Stimulated activated CD8-positive, alpha-beta memory T cell treated with anti-CD3 and anti-CD28 coated beads, Interleukin-15, amount 100 ng/mL, for 1 hour (primary cell): ENCODE measurements around the gene C11orf21.

Experiments
- DNase-seq: peaks from one replicate; pipeline ENCODE4 v3.0.0-alpha.2; 2020; ENCODE audit warnings: low read depth

Gene C11orf21

GRCh38 chr11:2320568-2321310 lies 19.0 kb upstream of the C11orf21 start:
- no peak for DNase-seq

DNA sequence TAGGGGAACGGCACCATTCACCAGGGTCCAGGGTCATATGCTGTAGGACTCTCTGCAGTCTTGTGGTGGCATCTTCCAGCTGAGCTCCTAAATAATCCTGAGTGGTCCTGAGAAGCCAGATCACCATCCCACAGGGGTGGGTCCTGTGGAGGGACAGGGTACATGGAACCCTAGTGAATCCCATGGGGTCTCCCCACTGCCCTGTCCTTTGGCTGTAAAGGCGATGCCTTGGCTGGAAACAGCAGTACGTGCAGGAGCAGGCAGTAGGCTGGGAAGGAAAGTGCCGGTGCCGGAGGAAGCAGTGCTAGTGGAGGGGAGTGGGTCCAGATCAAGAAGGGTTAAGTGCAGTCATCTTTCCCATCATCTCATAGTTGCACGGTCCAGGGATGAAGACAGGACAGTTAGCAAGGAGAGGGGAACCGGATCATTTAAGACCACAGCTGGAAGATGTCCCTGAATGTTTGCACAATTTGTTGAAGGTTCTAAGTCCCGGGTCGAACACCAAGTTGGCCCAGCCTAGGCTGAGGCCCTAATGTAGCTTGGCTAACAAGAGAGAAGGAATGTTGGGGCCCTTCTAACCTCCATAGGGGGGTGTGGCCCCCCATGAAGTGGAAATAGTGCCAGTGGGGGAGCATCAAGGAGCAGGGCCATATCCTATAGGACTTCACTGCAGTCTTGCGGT lies 18.2 kb upstream of the C11orf21 start:
- DNase-seq: no peak

DNA sequence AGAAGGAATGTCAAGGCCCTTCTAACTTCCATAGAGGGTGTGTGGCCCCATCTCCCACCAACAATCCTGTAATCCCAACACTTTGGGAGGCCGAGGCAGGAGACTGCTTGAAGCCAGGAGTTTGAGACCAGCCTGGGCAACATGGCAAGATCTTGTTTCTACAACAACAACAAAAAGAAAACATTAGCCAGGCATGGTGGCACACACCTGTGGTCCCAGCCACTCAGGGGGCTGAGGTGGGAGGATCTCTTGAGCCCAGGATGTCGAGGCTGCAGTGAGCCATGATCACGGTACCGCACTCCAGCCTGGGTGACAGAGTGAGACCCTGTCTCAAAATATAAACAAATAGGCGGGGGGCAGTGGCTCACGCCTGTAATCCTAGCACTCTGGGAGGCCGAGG lies 17.0 kb upstream of the C11orf21 start:
- DNase-seq: no peak

- no peak for DNase-seq
Observed at GRCh38 chr11:2318123-2318522, 16.4 kb upstream of the C11orf21 start.

DNA sequence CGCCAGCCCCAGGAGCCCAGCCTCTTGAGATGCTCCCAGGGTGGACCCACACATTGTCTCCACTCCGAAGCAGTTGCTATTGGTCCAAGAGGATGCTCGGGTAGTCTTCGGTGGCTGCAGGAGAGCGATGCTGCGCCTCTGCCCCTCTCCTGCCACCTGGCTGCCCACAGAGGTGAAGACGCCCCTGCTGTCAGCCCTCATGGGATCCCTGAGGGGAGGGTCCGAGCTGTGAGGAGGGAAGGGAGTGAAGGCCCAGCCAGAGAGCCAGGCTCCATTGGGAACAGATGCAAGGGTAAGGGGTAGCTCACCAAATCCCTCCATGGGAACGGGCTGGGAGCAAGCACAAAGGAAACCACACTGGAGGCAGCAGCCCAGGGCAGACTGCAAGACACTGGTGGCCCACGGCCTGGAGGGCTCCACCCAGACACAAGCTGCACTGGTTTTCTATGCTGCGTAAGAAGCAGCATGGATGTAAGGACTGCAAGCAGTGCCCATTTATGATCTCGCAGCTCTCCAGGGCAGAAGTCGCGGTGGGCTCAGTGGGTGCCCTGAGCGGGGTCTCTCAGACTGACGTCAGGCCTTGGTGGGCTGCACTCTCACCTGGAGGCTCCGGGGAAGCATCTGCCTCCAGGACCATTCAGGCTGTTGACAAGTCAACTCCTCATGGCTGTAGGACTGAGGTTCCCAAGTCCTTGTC lies 15.8 kb upstream of the C11orf21 start:
- DNase-seq: no peak

GRCh38 chr11:2316963-2317244 lies 15.2 kb upstream of the C11orf21 start:
- no peak for DNase-seq

DNA sequence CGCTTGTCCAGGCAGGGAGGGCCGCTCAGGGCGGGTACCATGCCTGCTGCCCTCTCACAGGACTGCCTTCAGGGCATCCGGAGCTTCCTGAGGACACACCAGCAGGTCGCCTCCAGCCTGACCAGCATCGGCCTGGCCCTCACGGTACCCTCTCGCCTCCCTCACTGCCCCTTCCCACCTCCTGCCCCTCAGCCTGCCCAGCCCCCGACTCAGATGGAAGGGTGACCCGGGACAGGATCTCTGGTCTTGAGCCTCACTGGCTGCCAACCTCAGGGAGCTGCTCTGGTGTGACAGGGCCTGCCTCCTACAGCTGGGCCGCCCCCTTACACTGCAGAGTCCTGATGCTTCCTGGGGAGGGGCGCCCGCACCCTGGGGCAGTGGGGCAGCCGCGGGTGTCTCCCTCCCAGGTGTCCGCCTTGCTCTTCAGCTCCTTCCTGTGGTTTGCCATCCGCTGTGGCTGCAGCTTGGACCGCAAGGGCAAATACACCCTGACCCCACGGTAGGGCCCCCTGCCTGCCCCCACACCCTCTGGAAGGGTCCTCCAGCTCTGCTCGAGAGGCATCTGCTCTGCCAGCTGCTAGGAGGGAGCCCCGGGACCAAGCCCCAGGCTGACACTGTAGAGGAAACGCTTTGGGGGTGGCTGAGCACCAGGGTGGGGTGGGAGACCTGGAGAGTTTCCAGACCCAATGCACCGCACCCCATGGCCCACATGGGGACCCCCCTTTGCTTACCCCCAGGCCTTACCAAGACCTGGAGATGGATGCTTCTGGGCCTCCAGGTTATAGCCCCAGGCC lies 14.6 kb upstream of the C11orf21 start:
- no peak for DNase-seq

- no peak for DNase-seq
Observed at GRCh38 chr11:2315395-2316168, 13.9 kb upstream of the C11orf21 start.

- no peak for DNase-seq
Observed at GRCh38 chr11:2314525-2315394, 13.0 kb upstream of the C11orf21 start.

GRCh38 chr11:2314136-2314524 lies 12.4 kb upstream of the C11orf21 start:
- DNase-seq: no peak

GRCh38 chr11:2313051-2313951 lies 11.6 kb upstream of the C11orf21 start:
- DNase-seq: no peak

- DNase-seq: no peak
Observed at GRCh38 chr11:2312232-2313042, 10.7 kb upstream of the C11orf21 start.

DNA sequence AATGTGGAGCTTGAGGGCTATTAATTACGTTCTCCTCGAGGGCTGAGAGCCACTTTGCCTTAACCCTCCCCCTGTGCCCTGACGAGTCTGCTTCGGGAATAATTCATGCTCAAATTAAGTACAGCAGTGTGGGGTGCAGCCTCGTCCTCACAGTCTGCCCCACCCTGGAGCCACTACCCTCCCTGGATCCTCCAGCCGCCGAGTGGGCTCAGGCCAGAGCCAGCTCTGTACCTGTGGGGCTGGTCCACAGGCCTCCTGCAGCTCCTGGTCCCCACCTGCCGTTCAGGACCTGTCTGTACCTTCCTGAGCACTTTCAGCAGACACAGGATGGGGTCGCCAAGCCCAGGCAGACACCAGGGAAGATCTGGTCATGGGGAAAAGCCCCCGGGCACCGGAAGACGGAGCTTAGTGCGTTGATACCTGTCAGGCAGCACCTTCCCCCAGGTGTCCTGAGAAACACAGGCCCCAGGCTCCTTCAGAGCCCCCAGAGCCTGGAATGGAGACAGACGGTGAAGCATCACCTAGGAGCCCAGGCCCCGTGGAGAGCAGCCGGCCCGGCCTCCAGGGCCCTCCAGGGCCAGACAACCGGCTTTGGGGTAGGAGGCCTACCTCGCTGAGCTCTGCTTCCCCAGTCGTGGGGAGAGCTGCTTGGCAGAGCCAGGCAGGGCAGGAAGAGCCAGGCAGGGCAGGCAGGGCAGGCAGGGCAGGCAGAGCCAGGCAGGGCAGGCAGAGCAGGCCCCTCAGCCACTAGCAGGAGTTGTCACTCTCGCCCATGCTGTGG lies 9.8 kb upstream of the C11orf21 start:
- DNase-seq: no peak

- DNase-seq: no peak
Observed at GRCh38 chr11:2310786-2311352, 9.2 kb upstream of the C11orf21 start.

- DNase-seq: no peak
Observed at GRCh38 chr11:2310073-2310785, 8.5 kb upstream of the C11orf21 start.

GRCh38 chr11:2309251-2310072 lies 7.7 kb upstream of the C11orf21 start:
- no peak for DNase-seq
